ENCODE data around the gene MYOCOS.

DNA sequence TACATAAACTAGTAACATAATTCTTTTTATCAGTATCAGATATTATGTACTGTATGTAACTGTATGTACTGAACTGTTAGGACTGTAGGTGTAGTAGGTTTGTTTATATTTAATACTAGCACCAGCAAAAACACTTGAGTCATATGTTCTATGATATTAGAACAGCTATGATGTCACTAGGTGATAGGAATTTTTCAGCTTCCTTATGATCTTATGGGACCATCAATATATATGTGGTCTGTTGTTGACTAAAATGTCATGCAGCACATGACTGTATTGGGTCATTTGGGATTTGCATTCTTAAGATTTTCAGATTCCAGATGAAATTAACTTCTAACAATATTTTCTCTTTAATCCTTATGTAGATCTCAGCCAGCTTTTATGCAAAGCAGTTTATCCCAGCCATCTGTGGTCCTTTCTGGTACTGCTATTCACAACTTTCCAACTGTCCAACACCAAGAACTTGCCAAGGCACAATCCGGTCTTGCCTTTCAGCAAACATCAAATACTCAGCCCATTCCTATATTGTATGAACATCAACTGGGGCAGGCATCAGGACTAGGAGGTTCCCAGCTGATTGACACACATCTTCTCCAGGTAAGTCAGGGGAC is 38.3 kb upstream of the MYOCOS start:
- TF ChIP-seq, protein P1, sequence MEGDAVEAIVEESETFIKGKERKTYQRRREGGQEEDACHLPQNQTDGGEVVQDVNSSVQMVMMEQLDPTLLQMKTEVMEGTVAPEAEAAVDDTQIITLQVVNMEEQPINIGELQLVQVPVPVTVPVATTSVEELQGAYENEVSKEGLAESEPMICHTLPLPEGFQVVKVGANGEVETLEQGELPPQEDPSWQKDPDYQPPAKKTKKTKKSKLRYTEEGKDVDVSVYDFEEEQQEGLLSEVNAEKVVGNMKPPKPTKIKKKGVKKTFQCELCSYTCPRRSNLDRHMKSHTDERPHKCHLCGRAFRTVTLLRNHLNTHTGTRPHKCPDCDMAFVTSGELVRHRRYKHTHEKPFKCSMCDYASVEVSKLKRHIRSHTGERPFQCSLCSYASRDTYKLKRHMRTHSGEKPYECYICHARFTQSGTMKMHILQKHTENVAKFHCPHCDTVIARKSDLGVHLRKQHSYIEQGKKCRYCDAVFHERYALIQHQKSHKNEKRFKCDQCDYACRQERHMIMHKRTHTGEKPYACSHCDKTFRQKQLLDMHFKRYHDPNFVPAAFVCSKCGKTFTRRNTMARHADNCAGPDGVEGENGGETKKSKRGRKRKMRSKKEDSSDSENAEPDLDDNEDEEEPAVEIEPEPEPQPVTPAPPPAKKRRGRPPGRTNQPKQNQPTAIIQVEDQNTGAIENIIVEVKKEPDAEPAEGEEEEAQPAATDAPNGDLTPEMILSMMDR (IDR thresholded peaks at IDR 0.05) = no peak
- no peak for TF ChIP-seq POLR2A (IDR thresholded peaks at IDR 0.05)
